GM21423 (cell line): Measurements from ENCODE around the gene TRIM29.

ENCODE experiments used
- ATAC-seq: cut with Tn5 transposase; IDR thresholded peaks from one replicate; pipeline ENCODE4 v1.9.1; 2021; ENCODE audit warnings: mild to moderate bottlenecking, moderate library complexity; ENCODE audit not compliant: unreplicated experiment

TRIM29 gene

GRCh38 chr11:120124355-120124754 lies 13.6 kb downstream of the TRIM29 start:
- no peak for ATAC-seq

GRCh38 chr11:120123946-120124345 lies 14.0 kb downstream of the TRIM29 start:
- no peak for ATAC-seq

- no peak for ATAC-seq
Observed at GRCh38 chr11:120122924-120123683, 14.8 kb downstream of the TRIM29 start.

- ATAC-seq = no peak
Observed at GRCh38 chr11:120121914-120122473, 15.9 kb downstream of the TRIM29 start.

- no peak for ATAC-seq
Observed at GRCh38 chr11:120121336-120121735, 16.6 kb downstream of the TRIM29 start.

- no peak for ATAC-seq
Observed at GRCh38 chr11:120120805-120121335, 17.0 kb downstream of the TRIM29 start.

- ATAC-seq = no peak
Observed at GRCh38 chr11:120119121-120119520, 18.8 kb downstream of the TRIM29 start.

- ATAC-seq = no peak
Observed at GRCh38 chr11:120117991-120118390, 19.9 kb downstream of the TRIM29 start.

GRCh38 chr11:120116966-120117365 lies 20.9 kb downstream of the TRIM29 start:
- ATAC-seq = no peak

- no peak for ATAC-seq
Observed at GRCh38 chr11:120115272-120116000, 22.5 kb downstream of the TRIM29 start.

GRCh38 chr11:120112174-120112796 lies 25.6 kb downstream of the TRIM29 start:
- ATAC-seq = no peak

GRCh38 chr11:120109531-120109930 lies 28.4 kb downstream of the TRIM29 start:
- ATAC-seq = no peak

- ATAC-seq = no peak
Observed at GRCh38 chr11:120108785-120109168, 29.1 kb downstream of the TRIM29 start.

- no peak for ATAC-seq
Observed at GRCh38 chr11:120108154-120108784, 29.6 kb downstream of the TRIM29 start.

GRCh38 chr11:120107692-120108091 lies 30.2 kb downstream of the TRIM29 start:
- ATAC-seq = no peak

GRCh38 chr11:120106354-120107150 lies 31.4 kb downstream of the TRIM29 start:
- ATAC-seq = no peak

GRCh38 chr11:120105576-120105975 lies 32.3 kb downstream of the TRIM29 start:
- ATAC-seq = no peak

- no peak for ATAC-seq
Observed at GRCh38 chr11:120104041-120104565, 33.8 kb downstream of the TRIM29 start.

- no peak for ATAC-seq
Observed at GRCh38 chr11:120102864-120103122, 35.1 kb downstream of the TRIM29 start.
